Activated CD8-positive, alpha-beta T cell treated with anti-CD3 and anti-CD28 coated beads for 36 hours (primary cell): ENCODE results near the gene CTNNA3. TPM values are rescaled to one million over a fixed set of nuclear protein-coding genes. Genes with fewer than 3 reads are reported as not detected.

Source experiments
- ATAC-seq: fragments of 200-7000 bp; cut with Tn5 transposase; one replicate; pipeline ENCODE4 v1.10.0; 2021; ENCODE audit warnings: mild to moderate bottlenecking, moderate library complexity
- CTCF ChIA-PET: fragments of 350-600 bp; sonication (Branson Sonifier 250); formaldehyde crosslinking; loops from one replicate; lab custom pipeline; 2021; ENCODE audit warnings: antibody characterized with exemption; lab: Charles Lee
- POLR2A ChIA-PET: fragments of 350-600 bp; sonication (Branson Sonifier 250); formaldehyde crosslinking; loops from one replicate; lab custom pipeline; 2021; ENCODE audit warnings: antibody characterized with exemption; lab: Charles Lee
- DNase-seq: peaks from one replicate; pipeline ENCODE4 v3.0.0-alpha.2; 2020
- H3K27ac Mint-ChIP-seq: one replicate; pipeline ENCODE4 v1.8.0; 2021; ENCODE audit warnings: mild to moderate bottlenecking, mixed read lengths
- H3K27me3 Mint-ChIP-seq: one replicate; pipeline ENCODE4 v1.8.0; 2021; ENCODE audit warnings: mixed read lengths
- H3K36me3 Mint-ChIP-seq: one replicate; pipeline ENCODE4 v1.8.0; 2021; ENCODE audit warnings: low read depth, mixed read lengths
- H3K4me1 Mint-ChIP-seq: one replicate; pipeline ENCODE4 v1.8.0; 2021; ENCODE audit warnings: low read depth, mixed read lengths
- H3K4me3 Mint-ChIP-seq: one replicate; pipeline ENCODE4 v1.8.0; 2021; ENCODE audit warnings: mild to moderate bottlenecking, moderate library complexity, mixed read lengths
- H3K9me3 Mint-ChIP-seq: one replicate; pipeline ENCODE4 v1.8.0; 2021; ENCODE audit warnings: mixed read lengths
- intact Hi-C: fragments of 100-400 bp; cut with micrococcal nuclease; formaldehyde crosslinking; loops from one replicate; pipeline ENCODE4 v1.10.0; 2022
- total RNA-seq, 2 experiments: library from RNA; stranded (reverse); gene quantifications; one replicate each; pipeline ENCODE4 v1.2.3, GENCODE V29; 2021
- TF ChIP-seq, protein P1 (sequence below): fragments of 200-600 bp; IDR thresholded peaks from one replicate; pipeline ENCODE4 v1.8.0; 2022; ENCODE audit warnings: antibody characterized with exemption, mild to moderate bottlenecking

Gene CTNNA3
- total RNA-seq, 2 experiments from 2014 or later: not detected

DNA sequence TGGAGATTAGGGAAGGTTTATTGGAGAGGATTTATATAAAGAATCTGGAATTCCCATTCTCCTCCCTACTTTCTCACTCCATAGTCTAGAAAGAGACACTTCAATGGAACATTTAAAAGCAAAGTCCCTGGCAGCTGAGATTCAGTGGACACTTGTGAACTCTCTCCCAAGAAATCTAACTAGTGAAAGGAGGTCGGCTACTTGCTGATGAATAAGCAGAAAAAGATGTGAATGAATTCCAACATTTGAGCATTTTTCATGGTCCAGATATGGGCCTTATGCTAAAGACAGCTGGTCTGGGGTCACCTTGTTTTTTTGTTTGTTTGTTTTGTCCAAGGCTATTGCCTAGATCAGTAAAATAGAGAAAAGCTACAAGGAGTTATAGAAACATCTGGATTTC, 911.2 kb downstream of the CTNNA3 start:
- CTCF ChIA-PET: no interaction called here
- Mint-ChIP-seq H3K9me3 (no peaks in the 10 kb centered on the region), H3K4me1 (no peaks in the 10 kb centered on the region), H3K36me3 (no peaks in the 10 kb centered on the region), H3K27ac (no peak overlapping the region), H3K4me3 (no peak overlapping the region), H3K27me3 (no peaks in the 10 kb centered on the region)
- no peak for ATAC-seq
- TF ChIP-seq, protein P1, sequence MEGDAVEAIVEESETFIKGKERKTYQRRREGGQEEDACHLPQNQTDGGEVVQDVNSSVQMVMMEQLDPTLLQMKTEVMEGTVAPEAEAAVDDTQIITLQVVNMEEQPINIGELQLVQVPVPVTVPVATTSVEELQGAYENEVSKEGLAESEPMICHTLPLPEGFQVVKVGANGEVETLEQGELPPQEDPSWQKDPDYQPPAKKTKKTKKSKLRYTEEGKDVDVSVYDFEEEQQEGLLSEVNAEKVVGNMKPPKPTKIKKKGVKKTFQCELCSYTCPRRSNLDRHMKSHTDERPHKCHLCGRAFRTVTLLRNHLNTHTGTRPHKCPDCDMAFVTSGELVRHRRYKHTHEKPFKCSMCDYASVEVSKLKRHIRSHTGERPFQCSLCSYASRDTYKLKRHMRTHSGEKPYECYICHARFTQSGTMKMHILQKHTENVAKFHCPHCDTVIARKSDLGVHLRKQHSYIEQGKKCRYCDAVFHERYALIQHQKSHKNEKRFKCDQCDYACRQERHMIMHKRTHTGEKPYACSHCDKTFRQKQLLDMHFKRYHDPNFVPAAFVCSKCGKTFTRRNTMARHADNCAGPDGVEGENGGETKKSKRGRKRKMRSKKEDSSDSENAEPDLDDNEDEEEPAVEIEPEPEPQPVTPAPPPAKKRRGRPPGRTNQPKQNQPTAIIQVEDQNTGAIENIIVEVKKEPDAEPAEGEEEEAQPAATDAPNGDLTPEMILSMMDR: no peak
- intact Hi-C loops: no loop called here
- no peak for DNase-seq
- POLR2A ChIA-PET: no interaction called here

DNA sequence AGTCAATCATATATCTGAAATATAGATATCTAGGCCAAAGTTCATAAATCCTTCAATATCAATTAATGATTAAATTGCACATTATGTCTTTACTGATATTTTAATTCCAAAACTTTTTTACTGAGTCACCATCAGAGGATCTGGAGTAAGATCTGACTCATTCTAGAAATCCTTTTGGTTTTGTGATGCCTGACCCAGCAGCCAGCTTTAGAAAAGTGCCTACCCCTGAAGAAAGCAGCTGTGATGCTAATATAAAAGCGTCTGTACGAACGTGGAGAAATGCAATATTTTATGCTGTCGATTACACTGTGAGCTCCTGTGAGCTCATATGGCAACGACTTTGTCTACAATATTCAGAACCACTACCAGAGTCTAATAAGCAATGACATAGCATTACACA, 912.7 kb downstream of the CTNNA3 start:
- ChIA-PET CTCF (no interaction called here), POLR2A (no interaction called here)
- H3K36me3 Mint-ChIP-seq: no peaks in the 10 kb centered on the region
- ATAC-seq (no peak), DNase-seq (no peak)
- no peak overlapping the region for H3K4me3 Mint-ChIP-seq
- H3K4me1 Mint-ChIP-seq: no peaks in the 10 kb centered on the region
- no peak overlapping the region for H3K27ac Mint-ChIP-seq
- no peaks in the 10 kb centered on the region for H3K27me3 Mint-ChIP-seq
- intact Hi-C loops: no loop called here
- TF ChIP-seq, protein P1: no peak
- no peaks in the 10 kb centered on the region for H3K9me3 Mint-ChIP-seq

DNA sequence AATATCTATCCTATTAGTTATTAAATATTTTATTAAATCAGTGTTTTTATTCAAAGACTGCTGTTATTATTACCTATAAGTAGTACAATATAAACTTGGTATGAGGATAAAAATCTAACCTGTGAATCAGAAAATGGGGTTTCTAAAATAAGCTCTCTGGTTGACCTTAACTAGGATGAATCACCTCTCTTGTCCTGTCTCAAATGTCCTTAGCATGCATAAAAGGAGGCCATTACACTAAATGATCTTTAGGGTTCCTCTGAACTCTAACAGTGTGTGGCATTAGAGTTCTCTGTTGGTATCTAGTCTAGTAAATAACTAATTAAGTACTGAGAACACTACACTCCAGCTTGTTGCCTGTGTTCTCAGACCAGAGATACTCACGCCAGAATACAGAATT, 913.2 kb downstream of the CTNNA3 start:
- Mint-ChIP-seq H3K4me1 (no peaks in the 10 kb centered on the region), H3K4me3 (no peak overlapping the region), H3K9me3 (no peaks in the 10 kb centered on the region), H3K27ac (no peak overlapping the region), H3K36me3 (no peaks in the 10 kb centered on the region), H3K27me3 (no peaks in the 10 kb centered on the region)
- TF ChIP-seq, protein P1: no peak
- ChIA-PET POLR2A (no interaction called here), CTCF (no interaction called here)
- ATAC-seq: no peak
- intact Hi-C loops: no loop called here
- no peak for DNase-seq

DNA sequence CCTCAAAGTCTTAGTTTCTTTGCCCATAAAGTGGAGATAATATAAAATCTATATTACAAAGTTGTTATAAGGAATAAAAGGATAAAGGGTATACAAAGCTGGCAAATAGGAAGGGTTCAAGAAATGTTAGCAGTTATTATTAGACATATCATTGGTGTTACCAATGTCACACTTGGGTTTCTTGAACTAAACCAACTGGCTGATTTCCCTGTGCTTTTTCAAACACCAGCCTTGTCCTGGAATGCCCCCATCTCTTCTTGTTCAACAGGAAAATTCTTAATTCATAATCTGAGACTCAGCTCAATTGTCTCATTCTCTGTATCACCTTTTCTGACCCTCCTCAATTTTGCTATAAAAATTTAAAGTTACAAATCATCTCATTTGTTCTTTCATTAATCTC, 913.9 kb downstream of the CTNNA3 start:
- H3K9me3 Mint-ChIP-seq: no peaks in the 10 kb centered on the region
- DNase-seq: no peak
- H3K27me3 Mint-ChIP-seq: no peaks in the 10 kb centered on the region
- H3K4me1 Mint-ChIP-seq: no peaks in the 10 kb centered on the region
- TF ChIP-seq, protein P1: no peak
- no peak for ATAC-seq
- H3K4me3 Mint-ChIP-seq: no peak overlapping the region
- H3K27ac Mint-ChIP-seq: no peak overlapping the region
- CTCF ChIA-PET: no interaction called here
- POLR2A ChIA-PET: no interaction called here
- intact Hi-C loops: no loop called here
- no peaks in the 10 kb centered on the region for H3K36me3 Mint-ChIP-seq

DNA sequence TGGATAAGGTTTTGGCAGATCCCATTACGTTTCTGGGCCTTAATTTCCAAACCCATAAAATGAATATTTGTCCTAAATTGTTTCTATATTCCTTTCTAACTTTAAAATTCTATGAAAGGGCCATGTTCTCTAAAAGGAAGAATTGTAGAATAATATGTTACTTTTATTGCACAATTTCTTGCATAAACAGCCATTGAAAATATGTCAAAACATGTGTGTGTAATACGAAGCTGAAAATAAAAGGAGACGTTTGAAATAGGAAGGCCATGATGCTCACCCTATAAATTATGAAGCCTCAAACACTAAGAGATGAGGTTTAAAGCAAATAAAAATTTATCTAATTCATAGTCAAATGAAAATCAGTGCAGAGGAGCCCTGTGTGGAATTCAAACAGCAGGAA, 915.2 kb downstream of the CTNNA3 start:
- no peak overlapping the region for H3K4me3 Mint-ChIP-seq
- no peak overlapping the region for H3K27ac Mint-ChIP-seq
- ChIA-PET POLR2A (no interaction called here), CTCF (no interaction called here)
- no peaks in the 10 kb centered on the region for H3K36me3 Mint-ChIP-seq
- no peaks in the 10 kb centered on the region for H3K27me3 Mint-ChIP-seq
- intact Hi-C loops: no loop called here
- TF ChIP-seq, protein P1: no peak
- peaks cover 2% of the 10 kb centered on the region for H3K9me3 Mint-ChIP-seq
- DNase-seq (no peak), ATAC-seq (no peak)
- no peaks in the 10 kb centered on the region for H3K4me1 Mint-ChIP-seq
